Measurements from ENCODE around the gene ATP5MC2. TPM values are rescaled to one million over a fixed set of nuclear protein-coding genes. Genes with fewer than 3 reads are reported as not detected.

Gene ATP5MC2
- total and polyA plus RNA-seq, 10 of the 15 experiments (the other 5 are each of a cell fraction or from before 2014, with no cell fraction given): 379 to 1,090 (median 525) TPM

DNA sequence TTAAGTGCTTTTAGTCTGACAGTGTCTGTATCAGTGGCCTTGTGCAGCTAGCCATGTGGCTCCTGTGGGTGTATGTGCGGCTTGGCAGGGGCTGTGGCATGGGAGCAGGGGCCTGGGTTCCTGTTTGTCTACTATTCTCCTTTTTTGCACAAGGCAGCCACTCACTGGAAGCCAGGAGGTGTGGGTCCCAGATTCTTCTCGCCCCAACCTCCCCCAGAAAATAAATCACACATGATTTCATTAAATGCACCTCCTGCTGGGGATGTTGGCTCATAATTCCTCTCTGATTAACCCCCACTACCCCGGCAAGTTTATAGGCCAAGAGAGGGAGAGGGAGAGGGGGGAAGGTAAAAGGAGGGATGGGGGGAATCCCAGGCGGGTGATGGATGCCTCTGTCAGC lies 33.8 kb upstream of the ATP5MC2 start:
- ChIA-PET RAD21 (ENCODE audit: unreplicated experiment) (interaction anchor here (3.1 kb wide), 1 partner anchor 34 kb away, joined by 17 read pairs; no protein-coding TSS in a partner anchor), CTCF (interaction anchor here (0.8 to 6.9 kb wide), 4 partner anchors 21 to 166 kb away, joined by 3 to 101 read pairs (median 6); no protein-coding TSS in a partner anchor), SMC1A (ENCODE audit: uncharacterized antibody, unreplicated experiment) (interaction anchor here (1.4 kb wide), 1 partner anchor 34 kb away, joined by 3 read pairs; no protein-coding TSS in a partner anchor), POLR2A (no interaction called here)
- H3K4me3 ChIP-seq: no peak overlapping the region
- no TSS peak for BruUV-seq (replicated peaks)
- in situ Hi-C loops (cut with MboI): no loop called here
- H3K27me3 ChIP-seq (replicated peaks in 1 of 2; ENCODE audit: control insufficient read depth in 2 of 2, insufficient read depth in 2 of 2, low read length in 1 of 2): peaks cover 0 to 6% of the 10 kb centered on the region in 2 experiments; a peak in 1 of 4 replicates
- no peak overlapping the region for H2AFZ ChIP-seq (ENCODE audit: control insufficient read depth, low read depth, low read length)
- FAIRE-seq: no peak
- no peak for ATAC-seq
- H3K4me1 ChIP-seq (ENCODE audit: control insufficient read depth, insufficient read depth, low read length): no peaks in the 10 kb centered on the region
- 33% methylated on average over 3 of the region's 4 CpGs for WGBS (ENCODE audit: insufficient coverage, insufficient replicate concordance, low lambda C conversion rate, missing lambda C conversion rate)
- H3K36me3 ChIP-seq (ENCODE audit: control insufficient read depth in 2 of 2, insufficient read depth in 2 of 2, low read length in 1 of 2): no peaks in the 10 kb centered on the region
- intact Hi-C loops (cut with micrococcal nuclease; ENCODE audit: unreplicated experiment): loop anchor here (10.0 kb wide), 2 partner anchors 275 to 505 kb away; partner anchors contain the start of gene HOXC10
- H4K20me1 ChIP-seq (ENCODE audit: control insufficient read depth, insufficient read depth): no peaks in the 10 kb centered on the region
- TF ChIP-seq GABPA (IDR thresholded peaks at IDR 0.05; ENCODE audit: low read depth): no peak
- TF ChIP-seq SRF (IDR thresholded peaks at IDR 0.05; ENCODE audit: low read depth in 2 of 2, low read length in 2 of 2): no peak
- TF ChIP-seq ZNF207 (IDR thresholded peaks at IDR 0.05; ENCODE audit: borderline replicate concordance): no peak
- TF ChIP-seq, protein P1, sequence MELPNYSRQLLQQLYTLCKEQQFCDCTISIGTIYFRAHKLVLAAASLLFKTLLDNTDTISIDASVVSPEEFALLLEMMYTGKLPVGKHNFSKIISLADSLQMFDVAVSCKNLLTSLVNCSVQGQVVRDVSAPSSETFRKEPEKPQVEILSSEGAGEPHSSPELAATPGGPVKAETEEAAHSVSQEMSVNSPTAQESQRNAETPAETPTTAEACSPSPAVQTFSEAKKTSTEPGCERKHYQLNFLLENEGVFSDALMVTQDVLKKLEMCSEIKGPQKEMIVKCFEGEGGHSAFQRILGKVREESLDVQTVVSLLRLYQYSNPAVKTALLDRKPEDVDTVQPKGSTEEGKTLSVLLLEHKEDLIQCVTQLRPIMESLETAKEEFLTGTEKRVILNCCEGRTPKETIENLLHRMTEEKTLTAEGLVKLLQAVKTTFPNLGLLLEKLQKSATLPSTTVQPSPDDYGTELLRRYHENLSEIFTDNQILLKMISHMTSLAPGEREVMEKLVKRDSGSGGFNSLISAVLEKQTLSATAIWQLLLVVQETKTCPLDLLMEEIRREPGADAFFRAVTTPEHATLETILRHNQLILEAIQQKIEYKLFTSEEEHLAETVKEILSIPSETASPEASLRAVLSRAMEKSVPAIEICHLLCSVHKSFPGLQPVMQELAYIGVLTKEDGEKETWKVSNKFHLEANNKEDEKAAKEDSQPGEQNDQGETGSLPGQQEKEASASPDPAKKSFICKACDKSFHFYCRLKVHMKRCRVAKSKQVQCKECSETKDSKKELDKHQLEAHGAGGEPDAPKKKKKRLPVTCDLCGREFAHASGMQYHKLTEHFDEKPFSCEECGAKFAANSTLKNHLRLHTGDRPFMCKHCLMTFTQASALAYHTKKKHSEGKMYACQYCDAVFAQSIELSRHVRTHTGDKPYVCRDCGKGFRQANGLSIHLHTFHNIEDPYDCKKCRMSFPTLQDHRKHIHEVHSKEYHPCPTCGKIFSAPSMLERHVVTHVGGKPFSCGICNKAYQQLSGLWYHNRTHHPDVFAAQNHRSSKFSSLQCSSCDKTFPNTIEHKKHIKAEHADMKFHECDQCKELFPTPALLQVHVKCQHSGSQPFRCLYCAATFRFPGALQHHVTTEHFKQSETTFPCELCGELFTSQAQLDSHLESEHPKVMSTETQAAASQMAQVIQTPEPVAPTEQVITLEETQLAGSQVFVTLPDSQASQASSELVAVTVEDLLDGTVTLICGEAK (IDR thresholded peaks at IDR 0.05; ENCODE audit: borderline replicate concordance): no peak
- no peak for TF ChIP-seq SP1 (IDR thresholded peaks at IDR 0.05; ENCODE audit: low read depth, low read length)
- no peak for TF ChIP-seq HCFC1 (IDR thresholded peaks at IDR 0.05; ENCODE audit: low read length)
- TF ChIP-seq, protein P2, sequence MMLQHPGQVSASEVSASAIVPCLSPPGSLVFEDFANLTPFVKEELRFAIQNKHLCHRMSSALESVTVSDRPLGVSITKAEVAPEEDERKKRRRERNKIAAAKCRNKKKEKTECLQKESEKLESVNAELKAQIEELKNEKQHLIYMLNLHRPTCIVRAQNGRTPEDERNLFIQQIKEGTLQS (IDR thresholded peaks at IDR 0.05; ENCODE audit: borderline replicate concordance, extremely low read depth, low read depth, low read length): no peak
- TF ChIP-seq ESRRA (IDR thresholded peaks at IDR 0.05; ENCODE audit: low read length): no peak
- TF ChIP-seq, protein P3, sequence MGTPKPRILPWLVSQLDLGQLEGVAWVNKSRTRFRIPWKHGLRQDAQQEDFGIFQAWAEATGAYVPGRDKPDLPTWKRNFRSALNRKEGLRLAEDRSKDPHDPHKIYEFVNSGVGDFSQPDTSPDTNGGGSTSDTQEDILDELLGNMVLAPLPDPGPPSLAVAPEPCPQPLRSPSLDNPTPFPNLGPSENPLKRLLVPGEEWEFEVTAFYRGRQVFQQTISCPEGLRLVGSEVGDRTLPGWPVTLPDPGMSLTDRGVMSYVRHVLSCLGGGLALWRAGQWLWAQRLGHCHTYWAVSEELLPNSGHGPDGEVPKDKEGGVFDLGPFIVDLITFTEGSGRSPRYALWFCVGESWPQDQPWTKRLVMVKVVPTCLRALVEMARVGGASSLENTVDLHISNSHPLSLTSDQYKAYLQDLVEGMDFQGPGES (IDR thresholded peaks at IDR 0.05): no peak
- H3K79me2 ChIP-seq (ENCODE audit: control insufficient read depth, insufficient read depth, low read length): no peaks in the 10 kb centered on the region
- H3K9ac ChIP-seq (ENCODE audit: control insufficient read depth, insufficient read depth, low read length): no peak overlapping the region
- no peak overlapping the region for H3K4me2 ChIP-seq (ENCODE audit: control insufficient read depth, insufficient read depth)
- DNase-seq (ENCODE audit: low read depth, low spot score): no peak
- no peaks in the 10 kb centered on the region for H3K9me3 ChIP-seq (replicated peaks; ENCODE audit: control insufficient read depth, insufficient read depth, low read length)
- no peak overlapping the region for H3K27ac ChIP-seq (ENCODE audit: control insufficient read depth, insufficient read depth)
